Thyroid gland (tissue), 4 donors: Measurements from ENCODE around the gene METTL9. TPM values are rescaled to one million over a fixed set of nuclear protein-coding genes. Genes with fewer than 3 reads are reported as not detected.
"Not testable (repeated sequence)": the region's sequence is repeated elsewhere in the genome, so short reads cannot be mapped to it uniquely, and the experiment has no call there.

Experiments used
- DNase-seq, 2 donors: peaks; one replicate each; pipeline ENCODE4 v3.0.0-alpha.2; 2019
- H3K27ac ChIP-seq, 3 donors: fragments of 200-600 bp; sonication (generic); 1 replicate in 2 of 3; 2 replicates in 1 of 3; pipeline ENCODE4 v1.5.1; 2016 to 2019; ENCODE audit warnings: mild to moderate bottlenecking in 1 of 3, moderate library complexity in 1 of 3
- H3K27me3 ChIP-seq: fragments of 200-600 bp; sonication (generic); one replicate; pipeline ENCODE4 v1.5.1; 2019
- H3K36me3 ChIP-seq, 2 donors: fragments of 200-600 bp; sonication (generic); one replicate each; pipeline ENCODE4 v1.5.1; 2016 to 2019
- H3K4me1 ChIP-seq, 2 donors: fragments of 200-600 bp; sonication (generic); one replicate each; pipeline ENCODE4 v1.5.1; 2017 to 2019
- H3K4me3 ChIP-seq, 3 donors: fragments of 200-600 bp; sonication (generic); replicated peaks in 1 of 3; 1 replicate in 2 of 3; 2 replicates in 1 of 3; pipeline ENCODE4 v1.5.1; 2016; ENCODE audit warnings: mild to moderate bottlenecking in 1 of 3
- H3K9me3 ChIP-seq: fragments of 200-600 bp; sonication (generic); one replicate; pipeline ENCODE4 v1.5.1; 2017
- CTCF ChIP-seq, 6 experiments: fragments of 200-600 bp in 3 of 6; fragments of 450-650 bp in 3 of 6; sonication (generic) in 3 of 6; IDR thresholded peaks; one replicate each; pipeline ENCODE4 v1.5.1; 2016 to 2019; ENCODE audit warnings: antibody characterized with exemption in 6 of 6, mild to moderate bottlenecking in 2 of 6, inconsistent platforms in 1 of 6, moderate library complexity in 1 of 6
- POLR2A ChIP-seq, 2 donors: fragments of 450-650 bp; IDR thresholded peaks; one replicate each; pipeline ENCODE4 v1.6.1; 2017; ENCODE audit warnings: antibody characterized with exemption in 2 of 2, mild to moderate bottlenecking in 2 of 2, moderate library complexity in 1 of 2
- WGBS, 2 donors: methylation state at CpG; one replicate each; pipeline ENCODE4 v1.1.5; 2017; 5-methylcytosine and 5-hydroxymethylcytosine counted together
- intact Hi-C: fragments of 100-400 bp; cut with DNase I; formaldehyde crosslinking; loops from one replicate; pipeline ENCODE4 v1.15.1; 2023
- total RNA-seq, 4 donors: library from RNA; depleted of rRNA; stranded (reverse); fragments of >200 nt; gene quantifications; one replicate each; pipeline ENCODE4 v1.2.3, GENCODE V29; 2016

The METTL9 gene
- total RNA-seq, 4 donors from 2014 or later, result 139 to 196 (median 181) TPM

GRCh38 chr16:21626659-21627277, 27.4 kb downstream of the METTL9 start:
- no peak for TF ChIP-seq POLR2A (IDR thresholded peaks at IDR 0.05)
- no peak for TF ChIP-seq CTCF (IDR thresholded peaks at IDR 0.05)
- no peaks in the 10 kb centered on the region for H3K9me3 ChIP-seq
- H3K4me3 ChIP-seq, result no peak overlapping the region
- no peak overlapping the region for H3K27ac ChIP-seq
- H3K36me3 ChIP-seq, result peaks cover 6 to 12% of the 10 kb centered on the region in 2 donors
- H3K27me3 ChIP-seq, result no peaks in the 10 kb centered on the region
- intact Hi-C loops, result no loop called here
- WGBS, 2 donors, result 62 to 73% methylated on average over 6 of the region's 6 CpGs
- peaks cover 10 to 11% of the 10 kb centered on the region in 2 donors for H3K4me1 ChIP-seq
- DNase-seq, result no peak

GRCh38 chr16:21628121-21628726, 28.8 kb downstream of the METTL9 start:
- H3K9me3 ChIP-seq, result no peaks in the 10 kb centered on the region
- no peak overlapping the region for H3K27ac ChIP-seq
- no peak overlapping the region for H3K4me3 ChIP-seq
- no peak for TF ChIP-seq CTCF (IDR thresholded peaks at IDR 0.05)
- no peak for TF ChIP-seq POLR2A (IDR thresholded peaks at IDR 0.05)
- intact Hi-C loops, result no loop called here
- H3K36me3 ChIP-seq, result peaks cover 6 to 12% of the 10 kb centered on the region in 2 donors
- no peak for DNase-seq
- WGBS, 2 donors, result 99% methylated on average over 5 of the region's 5 CpGs
- H3K4me1 ChIP-seq, result peaks cover 6 to 10% of the 10 kb centered on the region in 2 donors
- H3K27me3 ChIP-seq, result no peaks in the 10 kb centered on the region

- peaks cover 6 to 12% of the 10 kb centered on the region in 2 donors for H3K36me3 ChIP-seq
- H3K4me3 ChIP-seq, result no peak overlapping the region
- H3K27ac ChIP-seq, result no peak overlapping the region
- TF ChIP-seq CTCF (IDR thresholded peaks at IDR 0.05) (no peak), POLR2A (IDR thresholded peaks at IDR 0.05) (no peak)
- peaks cover 6 to 10% of the 10 kb centered on the region in 2 donors for H3K4me1 ChIP-seq
- intact Hi-C loops, result no loop called here
- no peak for DNase-seq
- 95 to 96% methylated on average over 5 of the region's 5 CpGs for WGBS, 2 donors
- H3K27me3 ChIP-seq, result no peaks in the 10 kb centered on the region
- H3K9me3 ChIP-seq, result no peaks in the 10 kb centered on the region
These were observed 29.4 kb downstream of the METTL9 start for GRCh38 chr16:21628772-21629171.

- H3K27ac ChIP-seq, H3K9me3 ChIP-seq, H3K36me3 ChIP-seq, DNase-seq, intact Hi-C loops, H3K4me3 ChIP-seq, H3K27me3 ChIP-seq, H3K4me1 ChIP-seq: not testable (repeated sequence)
- WGBS, 2 donors, result 97% methylated on average over 24 to 32 of the region's 37 CpGs
These were observed 30.5 kb downstream of the METTL9 start for GRCh38 chr16:21629616-21630539.

GRCh38 chr16:21630866-21631265, 31.5 kb downstream of the METTL9 start:
- H3K36me3 ChIP-seq, intact Hi-C loops, H3K4me1 ChIP-seq, H3K27me3 ChIP-seq, H3K9me3 ChIP-seq, H3K4me3 ChIP-seq, H3K27ac ChIP-seq: not testable (repeated sequence)
- DNase-seq, result peak in 1 of 2 donors; percentile 17
- WGBS, 2 donors, result 73 to 75% methylated on average over 6 of the region's 6 CpGs

- H3K36me3 ChIP-seq, result not testable (repeated sequence)
- WGBS, 2 donors, result 86 to 88% methylated on average over 8 of the region's 8 CpGs
These were observed 32.0 kb downstream of the METTL9 start for GRCh38 chr16:21631376-21631775.

GRCh38 chr16:21631951-21632575, 32.7 kb downstream of the METTL9 start:
- H3K36me3 ChIP-seq, H3K9me3 ChIP-seq, intact Hi-C loops, H3K27ac ChIP-seq, H3K4me3 ChIP-seq, H3K27me3 ChIP-seq, DNase-seq, H3K4me1 ChIP-seq: not testable (repeated sequence)
- WGBS, 2 donors, result 92 to 94% methylated on average over 5 of the region's 5 CpGs

More at GRCh38 chr16:21631376-21631775, 32.0 kb downstream of the METTL9 start:
- H3K27me3 ChIP-seq, DNase-seq, H3K27ac ChIP-seq, intact Hi-C loops, H3K4me3 ChIP-seq, H3K4me1 ChIP-seq, H3K9me3 ChIP-seq: not testable (repeated sequence)
